Caki2 (cell line): ENCODE data around the gene CELF6. TPM values are rescaled to one million over a fixed set of nuclear protein-coding genes. Genes with fewer than 3 reads are reported as not detected.

ENCODE experiments used
- DNase-seq: peaks from one replicate; pipeline ENCODE4 v3.0.0-alpha.2; 2015; ENCODE audit warnings: low read depth
- in situ Hi-C: cut with HindIII; loops from 2 replicates; pipeline ENCODE4 v1.10.0; 2016; ENCODE audit warnings: low sequenced_read_pairs, low pct_unique_long_range_greater_than_20kb, mixed read lengths
- total RNA-seq: library from RNA; depleted of rRNA; stranded (reverse); fragments of >200 nt; shearing (Covaris generic); gene quantifications from 2 replicates; pipeline ENCODE4 v1.2.3, GENCODE V29; 2014; ENCODE audit warnings: low replicate concordance; rRNA removed

The CELF6 gene
- 1.7 TPM in 1 of 2 replicates, not detected in the other for total RNA-seq

DNA sequence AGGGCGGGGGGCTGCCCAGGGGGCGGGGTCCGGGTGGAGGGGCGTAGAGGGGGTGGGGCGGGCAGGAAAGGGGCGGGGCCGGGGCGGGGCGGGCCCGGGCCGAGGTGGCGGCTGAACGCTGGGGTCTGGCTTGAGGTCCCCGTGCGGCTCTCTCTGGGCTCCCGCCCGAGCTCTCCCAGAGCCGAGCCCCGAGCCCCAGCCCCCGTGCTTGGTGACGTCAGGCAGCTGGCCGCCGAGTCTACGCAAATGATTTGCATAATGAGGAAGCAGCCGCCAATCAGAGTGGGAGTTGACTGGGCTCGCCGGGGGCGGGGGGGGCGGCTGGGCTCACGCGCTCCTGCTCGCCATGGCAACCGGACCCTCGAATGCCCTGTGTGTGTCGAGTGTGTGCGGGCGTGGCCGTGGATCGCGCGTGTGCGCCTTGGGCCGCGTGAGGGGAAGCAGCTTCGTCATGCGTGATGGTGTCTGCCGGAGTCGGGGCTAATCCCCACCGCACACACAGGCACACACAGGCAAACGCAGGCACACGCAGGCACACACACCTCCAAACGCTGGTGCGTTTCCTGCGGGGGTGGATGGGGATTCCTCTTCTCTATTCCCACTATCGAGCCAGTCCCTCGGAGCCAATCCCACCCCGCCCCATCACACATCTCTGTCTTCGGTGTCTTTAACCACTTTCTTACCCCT is at the start of gene CELF6:
CELF6 (minus strand) TSS at position 173 of the 687 bp plus-strand sequence. CDS start 283 bp downstream, outside the sequence.
- peak; percentile 96 for DNase-seq
- in situ Hi-C loops: no loop called here

DNA sequence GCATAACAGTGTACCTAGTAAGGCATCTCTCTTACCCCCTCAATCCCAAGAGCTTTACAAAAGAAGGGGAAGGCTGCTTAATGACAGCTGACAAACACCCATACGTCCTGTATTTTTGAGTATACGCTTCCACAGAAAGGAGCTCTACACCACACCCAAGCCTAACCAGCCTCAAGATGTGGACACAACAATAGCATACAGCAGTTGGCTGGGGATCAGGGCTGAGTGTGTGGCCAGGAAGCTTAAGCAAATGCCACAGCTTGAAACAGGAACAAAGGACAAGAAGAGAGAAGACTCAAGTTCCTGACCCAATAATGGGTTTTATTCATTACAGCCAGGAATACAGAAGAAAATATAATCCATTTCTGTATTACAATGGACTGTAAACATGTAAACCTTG is 48.9 kb upstream of the CELF6 start:
- DNase-seq: no peak
- in situ Hi-C loops: no loop called here

DNA sequence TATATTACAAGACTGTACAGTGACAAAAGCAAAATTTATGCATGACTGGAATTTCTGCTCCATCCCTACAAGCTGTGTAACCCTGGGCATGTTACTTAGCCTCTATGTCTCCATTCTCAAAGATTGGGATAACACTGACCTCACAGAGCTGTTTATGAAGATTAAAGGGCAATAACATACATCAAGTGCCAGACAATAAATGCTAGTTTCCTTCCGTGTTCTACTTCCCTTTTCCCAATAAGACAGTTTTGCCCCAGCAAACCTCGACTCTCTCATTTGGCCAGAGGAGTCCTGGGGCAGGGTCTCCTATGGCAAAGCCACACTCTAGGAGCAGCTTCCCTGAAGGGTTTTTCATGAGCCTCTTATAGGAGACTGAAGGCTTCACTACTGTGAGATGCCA is 48.4 kb upstream of the CELF6 start:
- in situ Hi-C loops: no loop called here
- DNase-seq: no peak

DNA sequence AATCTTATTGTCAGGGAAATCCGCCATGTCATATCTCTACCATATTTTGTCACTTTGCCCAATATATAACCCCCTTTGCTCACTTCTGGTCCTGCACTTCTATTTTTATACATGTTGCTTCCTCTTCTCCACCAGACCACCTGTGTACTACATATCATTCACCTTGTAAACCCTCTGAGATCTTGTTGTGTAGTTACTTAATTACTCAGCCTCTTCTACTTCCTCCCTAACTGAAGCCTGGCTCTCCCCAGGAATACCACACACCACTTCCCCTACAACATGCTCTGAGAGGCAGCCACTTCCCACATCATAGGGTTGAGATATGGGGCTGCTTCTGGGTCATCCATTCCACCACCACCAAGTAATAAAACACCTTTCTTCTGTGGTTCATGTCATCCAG is 45.9 kb upstream of the CELF6 start:
- in situ Hi-C loops: no loop called here
- DNase-seq: no peak

DNA sequence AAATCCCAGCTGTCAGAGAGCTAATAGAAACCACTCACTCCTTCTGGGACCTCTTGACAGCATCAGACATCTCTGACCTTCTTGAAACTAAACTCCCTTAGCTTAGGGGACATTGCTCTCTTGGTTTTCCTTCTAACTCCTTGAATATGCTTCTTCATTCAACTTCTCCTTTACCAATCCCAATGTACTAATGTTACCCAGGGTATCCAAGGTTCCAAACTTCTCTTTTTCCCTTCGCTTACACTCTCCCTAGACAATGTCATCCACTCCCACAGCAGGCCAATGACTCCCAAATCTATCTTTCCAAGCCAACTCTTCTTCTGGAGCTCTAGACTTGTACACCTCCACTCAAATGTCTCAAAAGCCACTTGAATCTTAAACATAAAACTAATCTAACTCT is 41.2 kb upstream of the CELF6 start:
- in situ Hi-C loops: no loop called here
- no peak for DNase-seq

DNA sequence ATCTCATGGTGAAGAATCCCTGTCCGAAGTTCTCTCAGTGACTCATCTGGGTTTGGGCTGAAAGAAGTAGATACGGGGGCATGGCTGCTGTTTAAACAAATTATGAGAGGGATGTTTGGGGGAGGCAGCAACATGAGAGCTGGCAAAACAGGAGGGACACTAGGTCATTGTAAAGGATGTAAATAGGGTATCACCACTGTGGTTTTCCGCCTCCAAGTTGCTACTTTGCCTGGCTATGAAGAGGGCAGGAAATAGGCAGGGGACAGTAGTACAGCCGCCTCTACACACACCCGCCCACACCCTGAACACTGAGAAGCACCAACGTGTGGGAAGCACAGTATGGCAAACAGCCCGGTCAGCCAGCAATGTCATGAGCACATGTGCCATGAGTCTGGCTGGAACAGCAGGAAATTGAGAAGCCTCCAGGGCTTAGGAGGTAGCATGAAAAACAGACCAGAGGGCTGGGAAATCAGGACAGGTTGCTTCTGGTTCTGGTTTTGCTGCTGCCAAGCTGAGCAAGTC is 38.8 kb upstream of the CELF6 start:
- in situ Hi-C loops: no loop called here
- DNase-seq: no peak

DNA sequence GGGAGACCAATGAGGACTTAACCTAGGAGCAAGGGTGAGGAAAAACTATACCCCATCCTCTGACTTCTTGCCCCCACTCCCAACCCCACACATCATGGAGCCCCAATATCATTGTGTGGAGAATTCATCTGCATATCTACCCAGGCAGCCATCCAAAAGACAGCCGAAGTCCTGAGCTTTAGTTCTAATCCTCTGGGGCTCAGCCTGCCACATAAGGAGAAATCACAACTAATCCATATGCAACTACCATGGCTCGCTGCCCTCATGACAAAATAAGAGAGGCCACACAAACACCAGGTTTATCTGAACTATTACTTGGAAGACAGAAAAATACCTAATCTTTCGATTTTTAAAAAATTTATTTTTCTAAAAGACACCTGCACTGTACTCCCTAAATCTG is 38.2 kb upstream of the CELF6 start:
- DNase-seq: no peak
- in situ Hi-C loops: no loop called here

DNA sequence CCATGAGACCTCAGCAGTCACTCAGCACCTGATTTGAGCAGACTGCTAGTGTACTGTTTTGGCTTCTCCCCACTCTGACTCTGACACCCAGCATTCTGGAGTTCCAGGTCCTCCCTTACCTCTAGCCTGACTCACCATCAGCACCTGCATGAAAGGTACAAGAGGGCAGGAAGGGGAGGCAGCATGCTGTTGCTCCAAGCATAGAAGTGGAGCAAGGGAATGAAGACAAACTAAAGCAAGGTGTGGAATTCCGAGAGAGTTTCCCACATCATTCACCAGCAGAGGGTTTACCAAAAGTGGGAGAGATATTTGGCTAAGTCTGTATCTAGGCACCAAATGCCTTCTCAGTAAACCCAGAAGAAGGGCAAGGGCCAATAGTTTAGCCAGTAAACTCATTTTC is 34.5 kb upstream of the CELF6 start:
- DNase-seq: no peak
- in situ Hi-C loops: no loop called here

DNA sequence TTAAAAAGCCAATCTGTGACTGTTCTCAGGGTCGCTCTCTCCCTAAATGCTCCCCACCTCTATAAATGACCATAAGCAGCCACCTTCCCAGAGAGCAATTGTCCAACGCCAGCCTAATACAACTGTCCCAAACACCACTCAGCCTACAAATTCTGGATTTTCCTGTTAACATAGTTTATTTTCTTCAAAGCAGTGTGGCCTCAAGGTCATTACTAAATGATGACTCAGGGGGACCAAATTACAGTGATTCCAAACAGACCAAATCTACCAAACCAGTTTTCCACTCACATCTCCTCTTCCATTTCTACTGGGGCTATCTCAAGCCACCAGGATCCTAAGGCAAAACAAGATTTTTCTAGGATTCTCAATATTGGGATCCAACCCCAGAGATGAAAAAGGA is 33.3 kb upstream of the CELF6 start:
- no peak for DNase-seq
- in situ Hi-C loops: no loop called here

DNA sequence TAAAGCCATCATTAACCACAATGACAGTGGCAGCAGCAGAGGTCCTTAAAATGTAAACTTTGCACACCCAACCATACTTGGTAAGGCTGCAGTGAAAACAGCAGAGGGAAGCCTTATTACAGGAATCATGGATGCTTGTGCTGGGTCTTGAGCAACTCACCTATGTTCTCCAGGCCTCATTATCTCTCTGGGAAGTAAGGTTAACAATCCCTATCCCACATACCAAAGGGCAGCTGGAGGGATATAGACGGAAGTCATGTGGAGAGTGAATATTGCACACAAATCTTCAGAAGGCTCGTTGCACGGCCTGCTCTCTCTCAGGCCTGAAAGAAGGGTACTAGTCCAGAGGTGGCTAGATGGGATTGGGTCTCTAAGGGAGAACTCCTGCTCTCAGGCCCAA is 25.8 kb upstream of the CELF6 start:
- DNase-seq: no peak
- in situ Hi-C loops: no loop called here

DNA sequence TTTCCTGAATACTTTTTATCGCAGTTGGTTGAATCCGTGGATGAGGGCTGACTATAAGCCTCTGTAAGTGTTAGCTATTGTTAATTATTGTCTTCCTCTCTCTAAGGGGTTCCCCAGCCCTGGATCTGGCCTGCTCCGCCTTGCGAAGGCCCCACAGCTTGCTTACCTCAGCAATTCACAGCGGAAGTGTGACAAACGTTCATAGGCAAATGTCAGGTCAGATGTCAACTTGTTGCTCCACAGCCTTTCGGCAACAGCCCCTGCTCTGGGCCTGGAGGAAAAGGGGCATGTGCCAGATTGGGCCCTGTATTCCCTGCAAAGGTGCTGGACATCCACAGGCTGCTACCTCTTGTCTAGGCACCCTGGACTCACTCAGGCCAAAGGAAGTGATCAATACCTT is 25.3 kb upstream of the CELF6 start:
- in situ Hi-C loops: no loop called here
- DNase-seq: no peak

DNA sequence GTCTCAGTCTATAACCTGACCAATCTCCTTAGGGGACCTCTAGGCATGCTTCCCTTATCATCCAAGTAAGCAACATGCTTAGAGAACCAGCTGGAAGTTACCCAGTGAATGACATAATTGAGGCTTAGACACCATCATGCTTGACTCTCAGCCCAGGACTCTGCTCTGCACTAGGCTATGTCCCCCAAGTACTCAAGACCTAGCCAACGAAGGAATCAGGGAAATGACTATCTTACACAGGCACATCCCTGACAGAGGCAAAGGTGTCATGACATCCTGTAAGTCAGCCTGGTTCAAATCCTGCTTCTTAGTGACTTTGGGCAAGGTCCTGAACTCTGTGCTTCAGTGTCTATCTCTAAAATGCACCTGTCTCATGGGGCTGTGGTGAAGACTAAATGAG is 24.6 kb upstream of the CELF6 start:
- no peak for DNase-seq
- in situ Hi-C loops: no loop called here

DNA sequence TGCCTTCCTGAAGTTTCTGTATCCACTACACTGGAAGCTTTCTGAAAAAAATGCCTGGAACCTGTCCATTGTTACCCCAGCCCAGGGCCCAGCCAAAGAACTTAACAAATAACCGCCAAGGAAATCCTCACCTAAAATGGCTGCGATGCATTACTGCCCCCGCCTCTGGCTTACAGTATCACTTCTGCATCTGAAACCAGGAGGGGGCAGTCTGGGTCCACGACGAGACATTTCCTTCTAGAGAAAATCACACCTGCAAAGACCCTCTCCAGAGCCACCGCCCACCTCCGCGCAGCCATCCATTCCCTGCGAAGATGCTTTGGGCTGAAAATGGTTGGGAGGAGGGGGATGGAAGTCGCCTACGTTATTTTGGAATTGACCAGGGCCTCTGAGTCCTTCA is 22.4 kb upstream of the CELF6 start:
- no peak for DNase-seq
- in situ Hi-C loops: no loop called here

DNA sequence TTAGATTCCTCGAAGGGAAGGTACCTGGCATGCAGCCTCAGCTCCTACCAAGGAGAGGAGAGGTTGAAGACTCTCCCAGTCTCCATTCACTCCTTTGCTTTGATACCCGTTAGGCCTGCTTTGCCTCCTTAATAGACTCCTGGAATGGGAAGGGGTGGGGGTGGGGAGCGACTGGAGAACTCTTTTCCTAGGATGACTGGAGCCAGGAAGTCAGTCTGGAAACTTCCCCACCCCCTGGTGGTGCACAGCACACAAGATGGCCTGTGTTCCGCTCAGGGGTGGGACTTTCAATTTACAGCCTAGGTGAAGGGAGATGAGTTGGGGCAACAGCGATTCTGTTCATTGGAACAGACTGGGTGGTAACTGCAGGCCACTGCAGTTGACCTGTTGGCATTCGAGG is 21.4 kb upstream of the CELF6 start:
- no peak for DNase-seq
- in situ Hi-C loops: no loop called here

DNA sequence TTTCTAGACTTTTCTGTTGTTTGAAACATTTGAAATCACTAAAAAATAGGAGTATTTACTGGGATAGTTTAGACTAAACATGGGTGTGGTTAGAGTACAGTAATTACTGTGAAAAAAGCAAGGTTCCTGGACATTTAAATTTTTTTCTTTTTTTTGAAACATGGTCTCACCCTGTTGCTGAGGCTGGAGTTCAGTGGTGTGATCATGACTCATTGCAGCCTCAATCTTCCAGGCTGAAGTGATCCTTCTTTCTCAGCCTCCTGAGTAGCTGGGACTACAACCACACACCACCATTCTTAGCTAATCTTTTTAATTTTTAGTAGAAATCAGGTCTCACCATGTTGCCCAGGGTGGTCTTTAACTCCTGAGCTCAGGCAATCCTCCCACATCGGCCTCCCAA is 20.4 kb upstream of the CELF6 start:
- in situ Hi-C loops: no loop called here
- DNase-seq: peak; percentile 9

DNA sequence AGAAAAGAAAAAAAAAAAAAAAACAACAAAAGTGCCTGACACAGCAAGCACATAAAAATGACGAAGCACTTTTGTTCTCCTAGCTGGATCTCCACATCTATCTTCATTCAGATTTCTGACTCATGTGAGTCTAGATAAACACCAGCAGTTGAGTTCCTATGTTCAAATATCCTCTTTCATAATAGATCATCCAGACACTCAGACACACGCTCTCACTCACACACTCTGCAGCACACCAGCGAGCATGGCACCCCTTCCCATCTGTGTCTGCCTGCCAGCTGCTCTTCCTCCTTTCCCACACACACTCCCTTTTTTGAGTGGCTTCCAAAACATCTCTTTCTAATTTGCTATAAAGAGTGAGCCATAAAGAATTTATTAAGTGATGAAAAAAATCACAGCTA is 19.8 kb upstream of the CELF6 start:
- peak; percentile 81 for DNase-seq
- in situ Hi-C loops: no loop called here

DNA sequence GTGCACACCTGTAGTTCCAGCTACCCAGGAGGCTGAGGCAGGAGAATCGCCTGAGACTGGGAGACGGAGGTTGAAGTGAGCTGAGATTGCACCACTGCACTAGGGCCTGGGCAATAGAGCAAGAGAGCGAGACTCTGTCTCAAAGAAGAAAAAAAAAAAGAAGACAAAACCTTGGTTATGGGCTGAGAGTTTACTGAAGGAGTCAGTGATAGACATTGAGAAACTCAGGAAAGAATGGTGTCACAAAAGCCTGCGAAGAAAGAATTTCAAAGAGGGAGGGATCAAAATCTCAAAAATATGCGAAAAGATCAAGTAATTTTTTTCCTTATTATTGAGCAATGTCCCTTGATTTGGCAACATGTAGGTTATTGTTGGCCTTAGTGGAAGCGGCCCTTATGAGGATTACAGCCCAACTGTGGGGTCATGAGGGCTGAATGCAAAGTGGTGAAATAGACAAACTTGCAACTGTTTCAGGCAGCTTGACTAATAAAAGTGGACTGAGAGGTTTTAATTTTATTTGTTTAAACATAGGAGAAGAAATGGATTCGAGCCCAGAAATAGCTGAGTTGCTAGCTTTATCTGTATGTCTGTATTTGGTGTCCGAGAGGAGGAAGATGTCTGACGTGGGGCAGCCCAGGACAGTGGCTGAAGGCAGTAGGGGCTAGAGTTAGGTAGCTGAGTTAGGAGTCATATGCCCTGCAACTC is 18.8 kb upstream of the CELF6 start:
- DNase-seq: no peak
- in situ Hi-C loops: no loop called here

DNA sequence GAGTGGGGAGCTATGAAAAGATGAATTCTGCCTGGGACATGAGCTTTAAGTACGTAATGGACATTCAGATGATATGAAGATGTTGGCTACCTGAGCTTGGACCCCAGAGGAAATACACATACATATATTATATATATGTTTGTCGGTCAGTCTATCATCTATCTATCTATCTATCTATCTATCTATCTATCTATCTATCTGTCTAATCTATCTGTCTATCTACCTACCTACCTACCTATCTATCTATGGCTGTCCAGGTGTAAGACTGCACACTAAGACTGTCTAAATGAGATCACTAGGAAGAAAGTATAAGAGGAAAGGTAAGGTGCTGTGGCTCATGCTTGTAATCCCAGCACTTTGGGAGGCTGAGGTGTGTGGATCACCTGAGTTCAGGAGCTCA is 18.2 kb upstream of the CELF6 start:
- no peak for DNase-seq
- in situ Hi-C loops: no loop called here

DNA sequence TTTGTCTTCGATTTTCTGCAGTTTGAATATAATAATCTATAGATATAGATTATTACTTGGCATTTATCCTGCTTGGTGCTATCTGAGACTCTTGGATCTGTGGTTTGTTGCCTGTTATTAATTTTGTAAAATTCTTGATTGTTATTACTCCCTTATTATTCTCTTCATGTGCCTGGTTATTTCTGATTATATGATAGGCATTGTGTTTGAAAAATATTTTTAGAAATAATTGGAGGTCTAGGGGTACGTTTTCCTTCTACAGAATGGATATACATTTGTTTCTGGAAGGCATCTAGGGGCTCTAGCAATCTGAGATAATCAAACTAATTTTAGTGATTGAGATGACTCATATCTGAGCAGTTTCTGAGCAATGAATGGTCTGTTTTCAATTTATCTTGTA is 14.9 kb upstream of the CELF6 start:
- in situ Hi-C loops: no loop called here
- no peak for DNase-seq

DNA sequence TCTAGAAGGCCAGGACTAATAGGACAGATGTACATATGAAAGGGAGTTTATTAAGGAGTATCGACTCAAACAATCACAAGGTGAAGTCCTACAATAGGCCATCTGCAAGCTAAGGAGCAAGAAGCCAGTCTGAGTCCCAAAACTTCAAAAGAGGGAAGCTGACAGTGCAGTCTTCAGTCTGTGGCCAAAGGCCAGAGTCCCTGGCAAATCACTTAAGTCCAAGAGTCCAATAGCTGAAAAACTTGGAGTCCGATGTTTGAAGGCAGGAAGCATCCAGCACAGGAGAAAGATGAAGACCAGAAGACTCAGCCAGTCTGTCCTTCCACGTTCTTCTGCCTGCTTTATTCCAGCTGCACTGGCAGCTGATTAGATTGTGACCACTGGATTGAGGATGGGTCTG is 11.1 kb upstream of the CELF6 start:
- no peak for DNase-seq
- in situ Hi-C loops: no loop called here
